RPMI7951 (cell line): ENCODE results near the gene IMPA2. TPM values are rescaled to one million over a fixed set of nuclear protein-coding genes. Genes with fewer than 3 reads are reported as not detected.
"Not testable (repeated sequence)": the region's sequence is repeated elsewhere in the genome, so short reads cannot be mapped to it uniquely, and the experiment has no call there.

Experiments used
- DNase-seq: peaks from one replicate; pipeline ENCODE4 v3.0.0-alpha.2; 2012; ENCODE audit warnings: low read depth
- total RNA-seq: library from RNA; depleted of rRNA; stranded (reverse); fragments of >200 nt; shearing (Covaris generic); gene quantifications from 2 replicates; pipeline ENCODE4 v1.2.3, GENCODE V29; 2014

Gene IMPA2
- total RNA-seq, 1 experiment from 2014 or later, result 10.2 TPM

- no peak for DNase-seq
Measured at GRCh38 chr18:12028040-12028628, 46.8 kb downstream of the IMPA2 start.

GRCh38 chr18:12028674-12029073 lies 47.4 kb downstream of the IMPA2 start:
- no peak for DNase-seq

- DNase-seq, result no peak
Measured at GRCh38 chr18:12029786-12030584, 48.7 kb downstream of the IMPA2 start.

- no peak for DNase-seq
Measured at GRCh38 chr18:12030670-12031069, 49.4 kb downstream of the IMPA2 start.

- no peak for DNase-seq
Measured at GRCh38 chr18:12031181-12031580, 49.9 kb downstream of the IMPA2 start.

GRCh38 chr18:12031846-12032245 lies 50.5 kb downstream of the IMPA2 start:
- DNase-seq, result no peak

GRCh38 chr18:12032786-12033642 lies 51.7 kb downstream of the IMPA2 start:
- DNase-seq, result no peak

- DNase-seq, result no peak
Measured at GRCh38 chr18:12033643-12034025, 52.3 kb downstream of the IMPA2 start.

- DNase-seq, result no peak
Measured at GRCh38 chr18:12034241-12035100, 53.2 kb downstream of the IMPA2 start.

- no peak for DNase-seq
Measured at GRCh38 chr18:12035481-12035880, 54.2 kb downstream of the IMPA2 start.

- DNase-seq, result no peak
Measured at GRCh38 chr18:12036201-12036751, 55.0 kb downstream of the IMPA2 start.

- DNase-seq, result no peak
Measured at GRCh38 chr18:12038082-12038638, 56.9 kb downstream of the IMPA2 start.

GRCh38 chr18:12038639-12039539 lies 57.6 kb downstream of the IMPA2 start:
- peak; percentile 66 for DNase-seq

GRCh38 chr18:12039540-12039930 lies 58.2 kb downstream of the IMPA2 start:
- not testable (repeated sequence) for DNase-seq

- peak; percentile 73 for DNase-seq
Measured at GRCh38 chr18:12041561-12041960, 60.3 kb downstream of the IMPA2 start.

GRCh38 chr18:12043811-12044210 lies 62.5 kb downstream of the IMPA2 start:
- no peak for DNase-seq

GRCh38 chr18:12044591-12044990 lies 63.3 kb downstream of the IMPA2 start:
- DNase-seq, result peak; percentile 49

- DNase-seq, result no peak
Measured at GRCh38 chr18:12046046-12046750, 64.9 kb downstream of the IMPA2 start.

- DNase-seq, result no peak
Measured at GRCh38 chr18:12046751-12047335, 65.5 kb downstream of the IMPA2 start.
